HG02610 (cell line): ENCODE data around the gene NRROS.

Source experiments
- ATAC-seq: cut with Tn5 transposase; IDR thresholded peaks from one replicate; pipeline ENCODE4 v1.9.1; 2021; ENCODE audit warnings: mild to moderate bottlenecking, moderate library complexity; ENCODE audit not compliant: unreplicated experiment

Gene NRROS

GRCh38 chr3:196677353-196677752 is 37.9 kb downstream of the NRROS start:
- ATAC-seq = no peak

- ATAC-seq = no peak
These were observed 38.4 kb downstream of the NRROS start for GRCh38 chr3:196677931-196678330.

GRCh38 chr3:196684548-196685407 is 45.3 kb downstream of the NRROS start:
- ATAC-seq = peak; percentile 92

GRCh38 chr3:196686436-196686835 is 46.9 kb downstream of the NRROS start:
- ATAC-seq = no peak

- ATAC-seq = no peak
These were observed 48.9 kb downstream of the NRROS start for GRCh38 chr3:196688349-196688748.

GRCh38 chr3:196689941-196690660 is 50.6 kb downstream of the NRROS start:
- no peak for ATAC-seq

GRCh38 chr3:196691386-196691785 is 51.9 kb downstream of the NRROS start:
- ATAC-seq = no peak

- ATAC-seq = no peak
These were observed 54.7 kb downstream of the NRROS start for GRCh38 chr3:196694202-196694638.

- no peak for ATAC-seq
These were observed 55.7 kb downstream of the NRROS start for GRCh38 chr3:196694941-196695848.

- ATAC-seq = no peak
These were observed 56.3 kb downstream of the NRROS start for GRCh38 chr3:196695849-196696226.

- no peak for ATAC-seq
These were observed 57.8 kb downstream of the NRROS start for GRCh38 chr3:196697270-196697669.

GRCh38 chr3:196699749-196700148 is 60.3 kb downstream of the NRROS start:
- no peak for ATAC-seq

GRCh38 chr3:196700801-196701200 is 61.3 kb downstream of the NRROS start:
- no peak for ATAC-seq

- no peak for ATAC-seq
These were observed 66.8 kb downstream of the NRROS start for GRCh38 chr3:196706327-196706726.

- ATAC-seq = no peak
These were observed 67.2 kb downstream of the NRROS start for GRCh38 chr3:196706731-196707130.

GRCh38 chr3:196707566-196707965 is 68.1 kb downstream of the NRROS start:
- no peak for ATAC-seq

GRCh38 chr3:196708467-196708866 is 69.0 kb downstream of the NRROS start:
- no peak for ATAC-seq
